T-cell (primary cell): ENCODE data around the gene CDS2. TPM values are rescaled to one million over a fixed set of nuclear protein-coding genes. Genes with fewer than 3 reads are reported as not detected.
"Not testable (repeated sequence)": the region's sequence is repeated elsewhere in the genome, so short reads cannot be mapped to it uniquely, and the experiment has no call there.

Experiments
- ATAC-seq, 4 experiments: fragments of 200-7000 bp in 3 of 4; fragments of 150-1000 bp in 1 of 4; cut with Tn5 transposase; replicated peaks in 1 of 4; 1 replicate in 3 of 4; 2 replicates in 1 of 4; pipeline ENCODE4 v1.10.0; 2021; ENCODE audit warnings: moderate library complexity in 3 of 4, mild to moderate bottlenecking in 2 of 4, moderate number of reproducible peaks in 1 of 4
- CTCF ChIA-PET, 2 donors: fragments of 300-600 bp; sonication (Branson Sonifier 250); formaldehyde crosslinking; loops; one replicate each; lab custom pipeline; 2022; ENCODE audit warnings: antibody characterized with exemption in 2 of 2; lab: Charles Lee
- POLR2A ChIA-PET, 2 donors: fragments of 300-600 bp; sonication (Branson Sonifier 250); formaldehyde crosslinking; loops; one replicate each; lab custom pipeline; 2022; ENCODE audit warnings: antibody characterized with exemption in 2 of 2; lab: Charles Lee
- DNase-seq, 35 experiments: peaks; one replicate each; pipeline versions ENCODE4 v3.0.0 to v3.0.0-alpha.2; 2013 to 2023
- H3K27ac ChIP-seq: one replicate; pipeline ENCODE4 v1.5.1; 2013; ENCODE audit warnings: low read length
- H3K27me3 ChIP-seq, 2 experiments: replicated peaks in 1 of 2; 1 replicate in 1 of 2; 2 replicates in 1 of 2; pipeline versions ENCODE4 v1.6.1 to v1.7.0; 2013; ENCODE audit warnings: low read length in 1 of 2, mixed read lengths in 1 of 2; ENCODE audit not compliant: control insufficient read depth in 2 of 2, insufficient read depth in 2 of 2; ENCODE audit errors: extremely low read depth in 1 of 2
- H3K36me3 ChIP-seq, 2 donors: 1 replicate in 1 of 2; 2 replicates in 1 of 2; pipeline versions ENCODE4 v1.6.1 to v1.7.0; 2013; ENCODE audit warnings: low read length in 1 of 2; ENCODE audit not compliant: control insufficient read depth in 2 of 2, insufficient read depth in 1 of 2; ENCODE audit errors: extremely low read depth in 1 of 2
- H3K4me1 ChIP-seq, 2 experiments: 1 replicate in 1 of 2; 2 replicates in 1 of 2; pipeline versions ENCODE4 v1.6.1 to v1.7.0; 2013; ENCODE audit warnings: low read length in 2 of 2, mixed read lengths in 1 of 2; ENCODE audit not compliant: insufficient read depth in 2 of 2, control insufficient read depth in 1 of 2; ENCODE audit errors: extremely low read depth in 1 of 2
- H3K4me3 ChIP-seq, 2 donors: 1 replicate in 1 of 2; 2 replicates in 1 of 2; pipeline versions ENCODE4 v1.5.1 to v1.7.0; 2013; ENCODE audit warnings: mild to moderate bottlenecking in 2 of 2, low read length in 1 of 2, moderate library complexity in 1 of 2; ENCODE audit not compliant: control insufficient read depth in 1 of 2; ENCODE audit errors: extremely low read depth in 1 of 2
- H3K9me3 ChIP-seq: 2 replicates; pipeline ENCODE4 v1.7.0; 2013
- H3K27ac Mint-ChIP-seq, 2 donors: one replicate each; pipeline ENCODE4 v1.8.0; 2020 to 2021; ENCODE audit warnings: mild to moderate bottlenecking in 2 of 2, mixed read lengths in 2 of 2
- H3K27me3 Mint-ChIP-seq, 2 donors: one replicate each; pipeline ENCODE4 v1.8.0; 2021 to 2022; ENCODE audit warnings: mixed read lengths in 2 of 2
- H3K36me3 Mint-ChIP-seq: one replicate; pipeline ENCODE4 v1.8.0; 2021; ENCODE audit warnings: mixed read lengths
- H3K4me1 Mint-ChIP-seq, 3 donors: one replicate each; pipeline ENCODE4 v1.8.0; 2020 to 2022; ENCODE audit warnings: mixed read lengths in 3 of 3, mild to moderate bottlenecking in 1 of 3
- H3K4me3 Mint-ChIP-seq, 3 donors: one replicate each; pipeline ENCODE4 v1.8.0; 2020 to 2022; ENCODE audit warnings: mild to moderate bottlenecking in 3 of 3, mixed read lengths in 3 of 3, moderate library complexity in 3 of 3
- H3K9me3 Mint-ChIP-seq, 3 donors: one replicate each; pipeline ENCODE4 v1.8.0; 2020 to 2022; ENCODE audit warnings: mixed read lengths in 3 of 3
- WGBS: methylation state at CpG from one replicate; pipeline ENCODE4 v1.1.5; 2013; ENCODE audit warnings: missing lambda C conversion rate; ENCODE audit not compliant: insufficient coverage; 5-methylcytosine and 5-hydroxymethylcytosine counted together
- total RNA-seq, 35 experiments: library from RNA in 6 of 35; stranded (reverse) in 6 of 35; fragments of 120-200 nt in 1 of 35; gene quantifications; one replicate each; pipeline versions ENCODE4 v1.2.1 to v1.2.4 and lab custom pipeline; 2013 to 2026

CDS2 gene
- total RNA-seq, 5 donors from 2014 or later (not counting 1 experiment from before 2014, with no cell fraction given) = 47.1 to 62.2 (median 48.9) TPM

- Mint-ChIP-seq H3K9me3 (no peaks in the 10 kb centered on the region), H3K27me3 (no peaks in the 10 kb centered on the region), H3K27ac (no peak overlapping the region), H3K36me3 (peaks cover 29% of the 10 kb centered on the region), H3K4me1 (peaks cover 5 to 12% (median 12%) of the 10 kb centered on the region in 3 donors), H3K4me3 (no peak overlapping the region)
- Histone ChIP-seq H3K36me3 (peaks cover 5 to 39% of the 10 kb centered on the region in 2 donors), H3K9me3 (no peaks in the 10 kb centered on the region), H3K27me3 (no peaks in the 10 kb centered on the region), H3K27ac (no peak overlapping the region), H3K4me1 (peaks cover 0 to 3% of the 10 kb centered on the region in 2 experiments), H3K4me3 (no peak overlapping the region)
- ChIA-PET CTCF (interaction anchor here in 1 of 2 donors (1.7 kb wide), 1 partner anchor 40 kb away, joined by 6 read pairs; no protein-coding TSS in a partner anchor), POLR2A (no interaction called here)
- WGBS = no CpG with 5 or more reads among the region's 2 CpGs
- DNase-seq (no peak), ATAC-seq (no peak)
Measured at GRCh38 chr20:5096463-5096862, 30.3 kb upstream of the CDS2 start.

DNA sequence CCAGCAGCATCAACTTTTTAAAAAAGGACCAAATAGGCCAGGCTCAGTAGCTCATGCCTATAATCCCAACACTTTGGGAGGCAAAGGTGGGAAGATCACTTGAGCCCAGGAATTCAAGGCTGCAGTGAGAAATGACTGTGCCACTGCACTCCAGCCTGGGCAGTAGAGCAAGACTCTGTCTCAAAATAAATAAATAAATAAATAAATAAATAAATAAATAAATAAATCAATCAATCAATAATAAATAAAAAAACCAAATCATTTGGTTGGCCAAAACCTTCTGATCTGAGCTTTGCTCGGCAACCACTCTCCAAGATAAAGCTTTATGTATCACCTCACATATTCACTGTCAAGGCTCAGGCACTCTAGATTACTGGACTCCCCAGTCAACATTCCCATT, 27.8 kb upstream of the CDS2 start:
- H3K4me3 ChIP-seq, H3K4me1 ChIP-seq, ATAC-seq, H3K9me3 ChIP-seq, POLR2A ChIA-PET, H3K4me3 Mint-ChIP-seq, H3K27ac ChIP-seq, H3K27me3 Mint-ChIP-seq, H3K27me3 ChIP-seq, H3K27ac Mint-ChIP-seq, DNase-seq, H3K9me3 Mint-ChIP-seq: not testable (repeated sequence)
- WGBS = 100% methylated on average over 1 of the region's 1 CpG
- CTCF ChIA-PET = interaction anchor here (0.8 to 3.8 kb wide), 7 partner anchors 11 to 143 kb away, joined by 3 to 54 read pairs (median 4); no protein-coding TSS in a partner anchor
- H3K36me3 Mint-ChIP-seq = peaks cover 43% of the 10 kb centered on the region
- H3K4me1 Mint-ChIP-seq = peaks cover 9 to 18% (median 13%) of the 10 kb centered on the region in 3 donors
- peaks cover 5 to 55% of the 10 kb centered on the region in 2 donors for H3K36me3 ChIP-seq

DNA sequence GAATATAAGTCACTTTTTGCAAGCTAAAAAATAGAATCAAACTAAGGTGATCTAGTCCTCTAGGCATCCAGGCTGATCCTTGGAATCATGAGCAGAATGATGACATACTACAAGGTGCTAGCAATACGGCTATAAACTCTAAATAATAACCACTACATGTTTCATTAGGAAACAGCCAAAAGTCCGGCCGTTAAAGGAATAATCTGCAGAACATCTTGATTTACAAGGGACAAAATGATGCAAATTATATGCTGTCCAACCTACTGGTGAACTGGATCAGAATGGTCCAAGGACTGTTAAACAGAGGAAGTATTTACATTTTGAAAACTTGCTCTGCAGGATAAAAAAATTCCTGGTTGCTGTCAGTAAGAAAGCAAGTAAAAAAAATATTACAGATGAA, 26.9 kb upstream of the CDS2 start:
- not testable (repeated sequence) for DNase-seq, H3K27ac ChIP-seq, H3K4me3 Mint-ChIP-seq, ATAC-seq, H3K9me3 Mint-ChIP-seq, H3K9me3 ChIP-seq, H3K27me3 Mint-ChIP-seq, H3K27me3 ChIP-seq, H3K27ac Mint-ChIP-seq, H3K4me1 ChIP-seq, H3K4me3 ChIP-seq
- Mint-ChIP-seq H3K4me1 (peaks cover 9 to 18% (median 13%) of the 10 kb centered on the region in 3 donors), H3K36me3 (peaks cover 49% of the 10 kb centered on the region)
- no CpG with 5 or more reads among the region's 3 CpGs for WGBS
- peaks cover 10 to 61% of the 10 kb centered on the region in 2 donors for H3K36me3 ChIP-seq
- POLR2A ChIA-PET = interaction anchor here (0.6 to 0.7 kb wide), 2 partner anchors 11 to 227 kb away, joined by 4 to 5 read pairs; no protein-coding TSS in a partner anchor
- CTCF ChIA-PET = interaction anchor here (1.2 to 3.8 kb wide), 10 partner anchors 8 to 286 kb away, joined by 3 to 54 read pairs (median 6); partner anchors contain the start of gene CDS2 (in 1 of the 2)

- ChIA-PET POLR2A (interaction anchor here in 1 of 2 donors (0.5 to 0.6 kb wide), 4 partner anchors 10 to 53 kb away, joined by 3 to 11 read pairs (median 4); no protein-coding TSS in a partner anchor), CTCF (interaction anchor here (0.5 to 3.8 kb wide), 21 partner anchors 9 to 1086 kb away, joined by 3 to 54 read pairs (median 4); partner anchors contain the start of gene CDS2 (in 1 of the 2))
- peak; percentile 75 to 89 (median 79) for ATAC-seq
- Mint-ChIP-seq H3K4me3 (no peak overlapping the region), H3K27ac (peak overlapping the region in 1 of 2 donors; percentile 61), H3K4me1 (peaks cover 9 to 18% (median 13%) of the 10 kb centered on the region in 3 donors), H3K27me3 (no peaks in the 10 kb centered on the region), H3K36me3 (peaks cover 49% of the 10 kb centered on the region), H3K9me3 (no peaks in the 10 kb centered on the region)
- WGBS = 26% methylated on average over 4 of the region's 9 CpGs
- Histone ChIP-seq H3K27ac (peak overlapping the region; percentile 45), H3K4me3 (no peak overlapping the region), H3K36me3 (peaks cover 10 to 70% of the 10 kb centered on the region in 2 donors), H3K27me3 (no peaks in the 10 kb centered on the region), H3K4me1 (peaks cover 0 to 3% of the 10 kb centered on the region in 2 experiments), H3K9me3 (no peaks in the 10 kb centered on the region)
- DNase-seq = peak; percentile 27 to 85 (median 69)
Measured at GRCh38 chr20:5100684-5101347, 26.0 kb upstream of the CDS2 start.

DNA sequence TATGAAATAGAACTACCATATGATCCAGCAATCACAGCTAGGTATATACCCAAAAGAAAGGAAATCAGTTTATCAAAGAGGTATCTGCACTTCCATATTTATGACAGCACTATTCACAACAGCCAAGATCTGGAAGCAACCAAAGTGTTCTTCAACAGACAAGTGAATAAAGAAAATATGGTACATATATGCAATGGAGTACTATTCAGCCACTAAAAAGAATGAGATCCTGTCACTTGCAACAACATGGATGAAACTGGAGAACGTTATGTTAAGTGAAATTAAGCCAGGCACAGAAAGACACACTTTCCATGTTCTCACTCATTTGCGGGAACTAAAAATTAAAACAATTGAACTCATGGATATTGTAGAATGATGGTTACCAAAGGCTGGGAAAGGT, 22.3 kb upstream of the CDS2 start:
- DNase-seq (no peak), ATAC-seq (no peak)
- no peaks in the 10 kb centered on the region for H3K9me3 Mint-ChIP-seq
- no CpG with 5 or more reads among the region's 2 CpGs for WGBS
- H3K36me3 ChIP-seq = peaks cover 8 to 67% of the 10 kb centered on the region in 2 donors
- H3K4me3 ChIP-seq = no peak overlapping the region
- H3K4me1 ChIP-seq = peaks cover 0 to 3% of the 10 kb centered on the region in 2 experiments
- peaks cover 9 to 19% (median 13%) of the 10 kb centered on the region in 3 donors for H3K4me1 Mint-ChIP-seq
- POLR2A ChIA-PET = interaction anchor here in 1 of 2 donors (0.6 kb wide), 1 partner anchor 25 kb away, joined by 3 read pairs; no protein-coding TSS in a partner anchor
- H3K27me3 ChIP-seq = no peaks in the 10 kb centered on the region
- no peaks in the 10 kb centered on the region for H3K9me3 ChIP-seq
- H3K36me3 Mint-ChIP-seq = peaks cover 44% of the 10 kb centered on the region
- no peaks in the 10 kb centered on the region for H3K27me3 Mint-ChIP-seq
- CTCF ChIA-PET = no interaction called here
- no peak overlapping the region for H3K27ac Mint-ChIP-seq
- H3K27ac ChIP-seq = no peak overlapping the region
- no peak overlapping the region for H3K4me3 Mint-ChIP-seq

GRCh38 chr20:5109276-5109675, 17.5 kb upstream of the CDS2 start:
- peaks cover 9 to 20% (median 14%) of the 10 kb centered on the region in 3 donors for H3K4me1 Mint-ChIP-seq
- H3K36me3 Mint-ChIP-seq = peaks cover 22% of the 10 kb centered on the region
- DNase-seq = no peak
- no peaks in the 10 kb centered on the region for H3K27me3 ChIP-seq
- CTCF ChIA-PET = interaction anchor here in 1 of 2 donors (0.6 kb wide), 1 partner anchor 352 kb away, joined by 3 read pairs; no protein-coding TSS in a partner anchor
- ATAC-seq = no peak
- H3K4me3 Mint-ChIP-seq = no peak overlapping the region
- no CpG with 5 or more reads among the region's 5 CpGs for WGBS
- no peak overlapping the region for H3K27ac ChIP-seq
- H3K27ac Mint-ChIP-seq = no peak overlapping the region
- no peaks in the 10 kb centered on the region for H3K9me3 Mint-ChIP-seq
- no peak overlapping the region for H3K4me3 ChIP-seq
- H3K9me3 ChIP-seq = no peaks in the 10 kb centered on the region
- no peaks in the 10 kb centered on the region for H3K27me3 Mint-ChIP-seq
- H3K36me3 ChIP-seq = peaks cover 5 to 50% of the 10 kb centered on the region in 2 donors
- POLR2A ChIA-PET = no interaction called here
- H3K4me1 ChIP-seq = peaks cover 11 to 12% of the 10 kb centered on the region in 2 experiments
